Upper lobe of left lung (tissue), 4 donors: ENCODE results near the gene ATP8B1.

Experiments used
- POLR2AphosphoS5 ChIP-seq, 2 donors: sonication (generic); formaldehyde crosslinking; IDR thresholded peaks; one replicate each; pipeline ENCODE4 v1.5.1; 2017; ENCODE audit warnings: antibody characterized with exemption in 2 of 2
- TF ChIP-seq, protein P1 (sequence below), 6 experiments: fragments of 450-650 bp in 4 of 6; fragments of 200-600 bp in 2 of 6; sonication (generic) in 2 of 6; IDR thresholded peaks; one replicate each; pipeline ENCODE4 v1.5.1; 2016 to 2019; ENCODE audit warnings: antibody characterized with exemption in 6 of 6

DNA sequence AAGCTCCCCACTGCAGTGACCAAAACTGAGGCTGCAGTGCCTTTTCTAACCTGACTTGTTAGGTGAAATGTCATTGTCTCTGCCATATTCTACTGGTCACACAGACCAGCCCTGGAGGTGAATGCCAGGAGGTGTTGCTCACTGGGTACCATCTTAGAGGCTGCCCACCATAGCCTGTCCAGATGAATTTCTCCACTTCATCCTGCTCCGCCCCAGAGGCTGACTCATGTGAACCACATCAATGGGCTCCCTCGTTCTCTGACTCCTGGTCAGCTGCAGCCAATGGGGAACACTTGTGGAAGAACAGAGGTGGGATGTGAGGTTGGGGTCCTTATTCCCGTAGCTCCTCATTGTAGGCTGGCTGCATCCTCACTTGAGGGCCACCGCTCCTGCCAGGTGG is 178.1 kb downstream of the ATP8B1 start:
- TF ChIP-seq, protein P1, sequence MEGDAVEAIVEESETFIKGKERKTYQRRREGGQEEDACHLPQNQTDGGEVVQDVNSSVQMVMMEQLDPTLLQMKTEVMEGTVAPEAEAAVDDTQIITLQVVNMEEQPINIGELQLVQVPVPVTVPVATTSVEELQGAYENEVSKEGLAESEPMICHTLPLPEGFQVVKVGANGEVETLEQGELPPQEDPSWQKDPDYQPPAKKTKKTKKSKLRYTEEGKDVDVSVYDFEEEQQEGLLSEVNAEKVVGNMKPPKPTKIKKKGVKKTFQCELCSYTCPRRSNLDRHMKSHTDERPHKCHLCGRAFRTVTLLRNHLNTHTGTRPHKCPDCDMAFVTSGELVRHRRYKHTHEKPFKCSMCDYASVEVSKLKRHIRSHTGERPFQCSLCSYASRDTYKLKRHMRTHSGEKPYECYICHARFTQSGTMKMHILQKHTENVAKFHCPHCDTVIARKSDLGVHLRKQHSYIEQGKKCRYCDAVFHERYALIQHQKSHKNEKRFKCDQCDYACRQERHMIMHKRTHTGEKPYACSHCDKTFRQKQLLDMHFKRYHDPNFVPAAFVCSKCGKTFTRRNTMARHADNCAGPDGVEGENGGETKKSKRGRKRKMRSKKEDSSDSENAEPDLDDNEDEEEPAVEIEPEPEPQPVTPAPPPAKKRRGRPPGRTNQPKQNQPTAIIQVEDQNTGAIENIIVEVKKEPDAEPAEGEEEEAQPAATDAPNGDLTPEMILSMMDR (IDR thresholded peaks at IDR 0.05): no peak
- TF ChIP-seq POLR2AphosphoS5 (IDR thresholded peaks at IDR 0.05): no peak
